OCI-LY1 (cell line): Measurements from ENCODE around the gene IVL.

Experiments used
- EZH2 ChIP-seq: fragments of 200-600 bp; sonication (generic), shearing (Covaris generic); IDR thresholded peaks from 2 replicates; pipeline ENCODE4 v1.8.0; 2017; ENCODE audit warnings: borderline replicate concordance, mixed run types, mild to moderate bottlenecking, antibody characterized with exemption, low read length, moderate library complexity, mixed read lengths
- TF ChIP-seq, protein P1 (sequence below): fragments of 200-600 bp; sonication (generic), shearing (Covaris generic); IDR thresholded peaks from 2 replicates; pipeline ENCODE4 v1.5.1; 2017; ENCODE audit warnings: mild to moderate bottlenecking, antibody characterized with exemption, low read length, moderate library complexity, mixed read lengths

DNA sequence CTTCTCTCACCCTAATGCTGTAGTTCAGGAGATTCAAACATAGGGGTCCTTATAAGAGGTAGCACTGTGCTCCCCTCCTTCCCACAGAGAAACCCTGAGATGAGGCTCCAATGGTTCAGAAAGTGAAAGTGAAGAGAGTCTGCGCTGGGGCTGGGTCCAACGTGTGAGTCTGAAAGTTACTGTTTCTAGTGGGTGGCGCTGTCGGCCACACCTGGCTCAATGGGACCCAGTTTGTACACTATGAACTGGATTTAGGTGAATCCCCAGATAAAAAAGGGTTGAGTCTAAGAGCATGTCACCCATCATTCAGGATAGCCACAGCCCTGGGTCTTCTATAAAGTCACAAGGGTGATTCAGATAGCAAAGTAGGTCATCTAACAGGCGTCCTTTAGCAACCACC, 27.4 kb upstream of the IVL start:
- TF ChIP-seq, protein P1, sequence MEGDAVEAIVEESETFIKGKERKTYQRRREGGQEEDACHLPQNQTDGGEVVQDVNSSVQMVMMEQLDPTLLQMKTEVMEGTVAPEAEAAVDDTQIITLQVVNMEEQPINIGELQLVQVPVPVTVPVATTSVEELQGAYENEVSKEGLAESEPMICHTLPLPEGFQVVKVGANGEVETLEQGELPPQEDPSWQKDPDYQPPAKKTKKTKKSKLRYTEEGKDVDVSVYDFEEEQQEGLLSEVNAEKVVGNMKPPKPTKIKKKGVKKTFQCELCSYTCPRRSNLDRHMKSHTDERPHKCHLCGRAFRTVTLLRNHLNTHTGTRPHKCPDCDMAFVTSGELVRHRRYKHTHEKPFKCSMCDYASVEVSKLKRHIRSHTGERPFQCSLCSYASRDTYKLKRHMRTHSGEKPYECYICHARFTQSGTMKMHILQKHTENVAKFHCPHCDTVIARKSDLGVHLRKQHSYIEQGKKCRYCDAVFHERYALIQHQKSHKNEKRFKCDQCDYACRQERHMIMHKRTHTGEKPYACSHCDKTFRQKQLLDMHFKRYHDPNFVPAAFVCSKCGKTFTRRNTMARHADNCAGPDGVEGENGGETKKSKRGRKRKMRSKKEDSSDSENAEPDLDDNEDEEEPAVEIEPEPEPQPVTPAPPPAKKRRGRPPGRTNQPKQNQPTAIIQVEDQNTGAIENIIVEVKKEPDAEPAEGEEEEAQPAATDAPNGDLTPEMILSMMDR = no peak
- no peak for TF ChIP-seq EZH2
